DND-41 (cell line): ENCODE measurements around the gene SNX10.

Experiments used
- CTCF ChIP-seq: IDR thresholded peaks from 2 replicates; pipeline ENCODE4 v1.5.1; 2012; ENCODE audit warnings: borderline replicate concordance, low read length, moderate library complexity, mild to moderate bottlenecking; ENCODE audit not compliant: poor library complexity, severe bottlenecking; ENCODE audit errors: extremely low read depth
- EZH2 ChIP-seq: IDR thresholded peaks from 3 replicates; pipeline ENCODE4 v1.6.1; 2012; ENCODE audit warnings: borderline replicate concordance, low read depth, mild to moderate bottlenecking, moderate library complexity, low read length, inconsistent platforms; ENCODE audit not compliant: severe bottlenecking

- TF ChIP-seq CTCF (no peak), EZH2 (no peak)
Observed at GRCh38 chr7:26320878-26321277, 29.2 kb downstream of the SNX10 start.
